Fibroblast of villous mesenchyme (primary cell): ENCODE measurements around the gene CCDC27. TPM values are rescaled to one million over a fixed set of nuclear protein-coding genes. Genes with fewer than 3 reads are reported as not detected.
"Not testable (repeated sequence)": the region's sequence is repeated elsewhere in the genome, so short reads cannot be mapped to it uniquely, and the experiment has no call there.

Experiments
- DNase-seq: peaks from one replicate; pipeline ENCODE4 v3.0.0-alpha.2; 2010; ENCODE audit warnings: low read depth
- H3K4me3 ChIP-seq: 2 replicates; pipeline ENCODE4 v1.5.1; 2011; ENCODE audit warnings: low read depth, mild to moderate bottlenecking, low read length
- total RNA-seq: library from RNA; depleted of rRNA; stranded (reverse); fragments of >200 nt; gene quantifications from 2 replicates; pipeline ENCODE4 v1.2.3, GENCODE V29; 2012
- TF ChIP-seq, protein P1 (sequence below): IDR thresholded peaks from 2 replicates; pipeline ENCODE4 v1.5.1; 2012; ENCODE audit warnings: low read depth, mild to moderate bottlenecking, low read length; ENCODE audit not compliant: insufficient read depth

Gene CCDC27
- total RNA-seq, 1 donor, result not detected

- no peak for DNase-seq
- peak overlapping the region; percentile 71 for H3K4me3 ChIP-seq
- TF ChIP-seq, protein P1, sequence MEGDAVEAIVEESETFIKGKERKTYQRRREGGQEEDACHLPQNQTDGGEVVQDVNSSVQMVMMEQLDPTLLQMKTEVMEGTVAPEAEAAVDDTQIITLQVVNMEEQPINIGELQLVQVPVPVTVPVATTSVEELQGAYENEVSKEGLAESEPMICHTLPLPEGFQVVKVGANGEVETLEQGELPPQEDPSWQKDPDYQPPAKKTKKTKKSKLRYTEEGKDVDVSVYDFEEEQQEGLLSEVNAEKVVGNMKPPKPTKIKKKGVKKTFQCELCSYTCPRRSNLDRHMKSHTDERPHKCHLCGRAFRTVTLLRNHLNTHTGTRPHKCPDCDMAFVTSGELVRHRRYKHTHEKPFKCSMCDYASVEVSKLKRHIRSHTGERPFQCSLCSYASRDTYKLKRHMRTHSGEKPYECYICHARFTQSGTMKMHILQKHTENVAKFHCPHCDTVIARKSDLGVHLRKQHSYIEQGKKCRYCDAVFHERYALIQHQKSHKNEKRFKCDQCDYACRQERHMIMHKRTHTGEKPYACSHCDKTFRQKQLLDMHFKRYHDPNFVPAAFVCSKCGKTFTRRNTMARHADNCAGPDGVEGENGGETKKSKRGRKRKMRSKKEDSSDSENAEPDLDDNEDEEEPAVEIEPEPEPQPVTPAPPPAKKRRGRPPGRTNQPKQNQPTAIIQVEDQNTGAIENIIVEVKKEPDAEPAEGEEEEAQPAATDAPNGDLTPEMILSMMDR, result no peak
Measured at GRCh38 chr1:3745590-3746381, 6.5 kb upstream of the CCDC27 start.

GRCh38 chr1:3746389-3746829 lies 5.8 kb upstream of the CCDC27 start:
- DNase-seq, result no peak
- TF ChIP-seq, protein P1, result no peak

GRCh38 chr1:3746830-3747521 lies 5.3 kb upstream of the CCDC27 start:
- peak overlapping the region; percentile 71 for H3K4me3 ChIP-seq
- peak; percentile 71 for DNase-seq
- TF ChIP-seq, protein P1, result no peak

More at GRCh38 chr1:3746389-3746829, 5.8 kb upstream of the CCDC27 start:
- H3K4me3 ChIP-seq, result peak overlapping the region; percentile 71

- TF ChIP-seq, protein P1, result no peak
- H3K4me3 ChIP-seq, result peak overlapping the region; percentile 71
- DNase-seq, result no peak
Measured at GRCh38 chr1:3747522-3747848, 4.8 kb upstream of the CCDC27 start.

GRCh38 chr1:3747903-3748302 lies 4.3 kb upstream of the CCDC27 start:
- TF ChIP-seq, protein P1, result no peak
- H3K4me3 ChIP-seq, result peak overlapping the region; percentile 71
- no peak for DNase-seq

- not testable (repeated sequence) for H3K4me3 ChIP-seq, DNase-seq
Measured at GRCh38 chr1:3748316-3748900, 3.8 kb upstream of the CCDC27 start.

DNA sequence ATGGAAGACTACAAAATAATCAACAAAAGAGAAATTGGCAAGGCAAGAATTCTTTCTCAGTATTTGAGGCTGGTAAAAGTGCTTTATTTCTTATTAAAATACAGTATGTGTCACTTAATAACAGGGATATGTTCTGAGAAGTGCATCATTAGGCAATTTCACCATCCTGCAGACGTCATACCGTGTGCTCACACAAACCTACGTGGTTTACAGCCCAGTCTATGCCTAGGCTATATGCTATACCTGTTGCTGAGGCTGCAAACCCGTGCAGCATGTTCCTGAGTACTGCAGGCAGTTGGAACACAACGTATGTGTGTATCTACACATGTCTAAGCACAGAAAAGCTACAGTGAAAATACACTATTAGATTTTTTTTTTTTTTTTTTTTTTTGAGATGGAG lies 2.7 kb upstream of the CCDC27 start:
- DNase-seq, result no peak
- H3K4me3 ChIP-seq, result no peak overlapping the region
- TF ChIP-seq, protein P1, result no peak
